SIG-M5 treated with dmso at 0.1 percent for 504 hours (cell line): ENCODE results near the gene HSD17B14.

Experiments
- DNase-seq: peaks from one replicate; lab custom pipeline; 2025; ENCODE audit not compliant: unreplicated experiment; lab: John Stamatoyannopoulos, UW

The HSD17B14 gene

GRCh38 chr19:48830965-48831364 lies 5.3 kb downstream of the HSD17B14 start:
- DNase-seq = no peak

GRCh38 chr19:48830088-48830487 lies 6.2 kb downstream of the HSD17B14 start:
- DNase-seq = no peak

- no peak for DNase-seq
Measured at GRCh38 chr19:48826606-48827020, 9.7 kb downstream of the HSD17B14 start.

- DNase-seq = no peak
Measured at GRCh38 chr19:48822514-48822913, 13.8 kb downstream of the HSD17B14 start.

GRCh38 chr19:48821633-48822032 lies 14.7 kb downstream of the HSD17B14 start:
- DNase-seq = no peak

- DNase-seq = peak; percentile 42
Measured at GRCh38 chr19:48819366-48819816, 16.9 kb downstream of the HSD17B14 start.

GRCh38 chr19:48818234-48818820 lies 18.0 kb downstream of the HSD17B14 start:
- no peak for DNase-seq

- DNase-seq = no peak
Measured at GRCh38 chr19:48817585-48818124, 18.6 kb downstream of the HSD17B14 start.

GRCh38 chr19:48815870-48816501 lies 20.3 kb downstream of the HSD17B14 start:
- peak; percentile 21 for DNase-seq

GRCh38 chr19:48814895-48815294 lies 21.4 kb downstream of the HSD17B14 start:
- no peak for DNase-seq

- no peak for DNase-seq
Measured at GRCh38 chr19:48813123-48813913, 23.0 kb downstream of the HSD17B14 start.

GRCh38 chr19:48812094-48812929 lies 24.0 kb downstream of the HSD17B14 start:
- DNase-seq = peak; percentile 57

GRCh38 chr19:48810151-48810550 lies 26.1 kb downstream of the HSD17B14 start:
- DNase-seq = no peak

- DNase-seq = no peak
Measured at GRCh38 chr19:48807590-48808308, 28.5 kb downstream of the HSD17B14 start.

GRCh38 chr19:48806818-48807589 lies 29.3 kb downstream of the HSD17B14 start:
- no peak for DNase-seq

GRCh38 chr19:48806518-48806817 lies 29.8 kb downstream of the HSD17B14 start:
- peak; percentile 37 for DNase-seq

- DNase-seq = no peak
Measured at GRCh38 chr19:48805452-48805851, 30.8 kb downstream of the HSD17B14 start.

GRCh38 chr19:48804496-48804895 lies 31.8 kb downstream of the HSD17B14 start:
- DNase-seq = no peak

GRCh38 chr19:48802623-48803022 lies 33.7 kb downstream of the HSD17B14 start:
- no peak for DNase-seq
